GM10248 (cell line): Measurements from ENCODE around the gene PTPN9.
"Not testable (repeated sequence)": the region's sequence is repeated elsewhere in the genome, so short reads cannot be mapped to it uniquely, and the experiment has no call there.

ENCODE experiments used
- CTCF ChIA-PET: fragments of 300-600 bp; sonication (Branson Sonifier 250); formaldehyde crosslinking; extraction: SDS; loops from one replicate; lab custom pipeline; 2021; ENCODE audit warnings: antibody characterized with exemption; lab: Yijun Ruan, JAX
- POLR2A ChIA-PET: fragments of 350-650 bp; sonication (Branson Sonifier 250); formaldehyde crosslinking; extraction: SDS; loops from one replicate; lab custom pipeline; 2020; ENCODE audit warnings: antibody characterized with exemption; lab: Yijun Ruan, JAX
- DNase-seq: peaks from one replicate; pipeline ENCODE4 v3.0.0; 2012; ENCODE audit errors: extremely low spot score
- TF ChIP-seq, protein P1 (sequence below): IDR thresholded peaks from 2 replicates; pipeline ENCODE4 v1.5.1; 2012; ENCODE audit warnings: mild to moderate bottlenecking, low read depth; ENCODE audit errors: extremely low read depth, missing control alignments, control extremely low read depth

Gene PTPN9

DNA sequence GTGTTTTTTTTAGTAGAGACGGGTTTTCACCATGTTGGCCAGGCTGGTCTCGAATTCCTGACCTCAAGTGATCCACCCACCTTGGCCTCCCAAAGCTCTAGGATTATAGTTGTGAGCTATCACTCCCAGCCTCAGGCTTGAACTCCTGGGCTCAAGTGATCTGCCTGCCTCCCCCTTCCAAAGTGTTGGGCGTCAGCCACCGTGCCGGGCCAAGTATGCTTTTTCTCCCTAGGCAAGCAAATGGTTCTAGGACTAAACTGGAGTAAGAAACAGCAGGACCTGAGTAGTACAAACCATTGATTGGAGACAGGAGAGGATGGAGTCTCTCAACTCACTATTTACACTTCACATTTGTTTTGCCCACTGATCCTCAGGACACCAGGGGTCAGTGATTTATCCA lies 4.6 kb upstream of the PTPN9 start:
- no peak for DNase-seq
- TF ChIP-seq, protein P1, sequence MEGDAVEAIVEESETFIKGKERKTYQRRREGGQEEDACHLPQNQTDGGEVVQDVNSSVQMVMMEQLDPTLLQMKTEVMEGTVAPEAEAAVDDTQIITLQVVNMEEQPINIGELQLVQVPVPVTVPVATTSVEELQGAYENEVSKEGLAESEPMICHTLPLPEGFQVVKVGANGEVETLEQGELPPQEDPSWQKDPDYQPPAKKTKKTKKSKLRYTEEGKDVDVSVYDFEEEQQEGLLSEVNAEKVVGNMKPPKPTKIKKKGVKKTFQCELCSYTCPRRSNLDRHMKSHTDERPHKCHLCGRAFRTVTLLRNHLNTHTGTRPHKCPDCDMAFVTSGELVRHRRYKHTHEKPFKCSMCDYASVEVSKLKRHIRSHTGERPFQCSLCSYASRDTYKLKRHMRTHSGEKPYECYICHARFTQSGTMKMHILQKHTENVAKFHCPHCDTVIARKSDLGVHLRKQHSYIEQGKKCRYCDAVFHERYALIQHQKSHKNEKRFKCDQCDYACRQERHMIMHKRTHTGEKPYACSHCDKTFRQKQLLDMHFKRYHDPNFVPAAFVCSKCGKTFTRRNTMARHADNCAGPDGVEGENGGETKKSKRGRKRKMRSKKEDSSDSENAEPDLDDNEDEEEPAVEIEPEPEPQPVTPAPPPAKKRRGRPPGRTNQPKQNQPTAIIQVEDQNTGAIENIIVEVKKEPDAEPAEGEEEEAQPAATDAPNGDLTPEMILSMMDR = no peak
- ChIA-PET CTCF (interaction anchor here (1.8 kb wide), 1 partner anchor 11 kb away, joined by 4 read pairs; no protein-coding TSS in a partner anchor), POLR2A (no interaction called here)

DNA sequence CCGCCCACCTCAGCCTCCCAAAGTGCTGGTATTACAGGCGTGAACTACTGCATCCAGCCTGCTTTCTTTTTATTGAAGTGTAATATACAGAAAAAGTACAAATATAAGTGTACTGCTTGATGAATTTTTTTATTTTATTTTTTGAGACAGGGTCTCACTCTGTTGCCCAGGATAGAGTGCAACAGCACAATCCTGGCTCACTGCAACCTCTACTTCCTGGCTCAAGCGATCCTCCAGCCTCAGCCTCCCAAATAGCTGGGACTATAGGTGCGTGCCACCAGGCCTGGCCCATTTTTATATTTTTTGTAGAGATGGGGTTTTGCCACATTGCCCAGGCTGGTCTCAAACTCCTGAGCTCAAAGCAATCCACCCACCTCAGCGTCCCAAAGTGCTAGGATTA lies 3.8 kb upstream of the PTPN9 start:
- CTCF ChIA-PET = interaction anchor here (1.2 to 1.8 kb wide), 2 partner anchors 10 to 14 kb away, joined by 3 to 4 read pairs; no protein-coding TSS in a partner anchor
- DNase-seq, POLR2A ChIA-PET: not testable (repeated sequence)

DNA sequence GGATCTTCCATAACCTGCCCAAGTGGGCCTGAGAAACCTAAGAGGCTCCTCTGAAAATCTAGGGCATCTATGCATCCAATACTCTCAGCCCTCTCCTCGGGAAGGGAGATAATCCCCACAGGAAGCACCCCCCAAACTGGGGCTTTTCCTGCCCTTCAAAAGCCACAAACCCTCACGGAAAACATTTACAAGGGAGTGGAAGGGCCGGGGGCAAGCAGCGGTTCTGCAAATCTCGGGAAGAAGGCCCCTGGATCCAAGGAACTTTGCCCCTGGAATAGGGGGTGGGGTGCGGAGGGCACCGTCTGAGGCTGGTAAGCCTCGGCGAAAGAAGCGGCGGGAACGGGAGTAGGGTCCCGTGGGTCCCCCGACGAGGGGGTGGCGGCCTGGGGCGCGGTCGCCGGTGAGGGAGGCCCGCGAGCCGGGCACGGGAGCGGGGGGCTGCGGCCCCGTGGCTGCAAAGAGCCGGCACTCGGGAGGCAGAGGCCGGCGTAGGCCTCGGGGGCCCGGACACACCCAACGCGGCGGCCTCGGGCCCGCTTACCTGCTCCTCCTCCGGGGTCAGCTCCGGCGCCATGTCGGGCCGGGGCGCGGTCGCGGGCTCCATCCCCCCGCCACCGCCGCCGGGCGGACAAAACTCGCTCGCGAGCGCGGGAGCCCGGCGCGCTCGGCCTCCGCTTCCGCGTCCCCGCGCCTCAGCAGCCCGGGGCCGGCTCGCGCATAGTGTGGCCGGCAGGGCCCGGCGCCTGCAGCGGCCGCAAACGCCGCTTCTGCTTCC lies 755 bp downstream of the PTPN9 start:
- ChIA-PET CTCF (interaction anchor here (0.6 to 3.2 kb wide), 12 partner anchors 8 to 211 kb away, joined by 3 to 10 read pairs (median 3); no protein-coding TSS in a partner anchor), POLR2A (interaction anchor here (0.8 to 1.2 kb wide), 2 partner anchors 127 to 211 kb away, joined by 5 to 9 read pairs; partner anchors contain the start of gene SIN3A)
- DNase-seq = peak; percentile 65
- TF ChIP-seq, protein P1 = no peak

DNA sequence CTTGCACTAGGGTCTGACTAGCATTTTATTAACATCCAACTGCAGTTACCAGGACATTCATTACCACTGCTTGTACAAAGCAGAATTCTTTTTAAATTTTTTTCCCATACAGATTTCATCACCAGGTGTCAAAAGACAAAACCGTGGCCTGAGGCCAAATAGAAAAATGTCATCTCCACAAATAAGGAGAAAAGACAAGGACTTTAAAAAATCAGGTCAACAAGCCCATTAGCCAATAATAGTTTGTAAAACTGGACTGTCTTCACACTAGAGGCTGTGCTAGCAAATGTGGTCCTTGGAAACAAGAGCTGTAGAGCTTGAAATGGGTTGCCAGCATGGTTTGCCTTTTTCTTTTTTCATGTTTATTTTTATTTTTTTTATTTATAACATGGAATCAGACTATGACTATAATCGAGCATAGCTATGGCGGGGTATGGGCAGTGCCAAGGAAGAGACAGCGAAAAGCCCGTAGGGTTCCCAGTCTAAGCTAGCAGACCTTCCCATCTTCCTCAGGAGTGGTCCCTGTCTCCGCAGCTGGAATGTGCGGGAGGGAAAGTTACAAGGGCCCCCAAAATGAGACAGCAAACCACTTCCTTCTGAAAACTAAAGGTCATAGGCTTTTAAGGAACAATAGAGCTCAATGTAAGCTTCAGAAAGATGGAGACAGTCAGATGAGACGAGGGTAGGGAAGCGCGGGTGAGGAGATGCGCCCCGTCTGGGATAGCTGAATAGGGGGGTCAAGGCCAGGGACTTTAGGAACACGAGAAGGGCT lies 1.5 kb downstream of the PTPN9 start:
- ChIA-PET POLR2A (no interaction called here), CTCF (interaction anchor here (0.6 to 1.3 kb wide), 7 partner anchors 8 to 210 kb away, joined by 3 to 8 read pairs (median 3); partner anchors contain the start of gene IMP3)
- DNase-seq = no peak
- TF ChIP-seq, protein P1 = no peak

DNA sequence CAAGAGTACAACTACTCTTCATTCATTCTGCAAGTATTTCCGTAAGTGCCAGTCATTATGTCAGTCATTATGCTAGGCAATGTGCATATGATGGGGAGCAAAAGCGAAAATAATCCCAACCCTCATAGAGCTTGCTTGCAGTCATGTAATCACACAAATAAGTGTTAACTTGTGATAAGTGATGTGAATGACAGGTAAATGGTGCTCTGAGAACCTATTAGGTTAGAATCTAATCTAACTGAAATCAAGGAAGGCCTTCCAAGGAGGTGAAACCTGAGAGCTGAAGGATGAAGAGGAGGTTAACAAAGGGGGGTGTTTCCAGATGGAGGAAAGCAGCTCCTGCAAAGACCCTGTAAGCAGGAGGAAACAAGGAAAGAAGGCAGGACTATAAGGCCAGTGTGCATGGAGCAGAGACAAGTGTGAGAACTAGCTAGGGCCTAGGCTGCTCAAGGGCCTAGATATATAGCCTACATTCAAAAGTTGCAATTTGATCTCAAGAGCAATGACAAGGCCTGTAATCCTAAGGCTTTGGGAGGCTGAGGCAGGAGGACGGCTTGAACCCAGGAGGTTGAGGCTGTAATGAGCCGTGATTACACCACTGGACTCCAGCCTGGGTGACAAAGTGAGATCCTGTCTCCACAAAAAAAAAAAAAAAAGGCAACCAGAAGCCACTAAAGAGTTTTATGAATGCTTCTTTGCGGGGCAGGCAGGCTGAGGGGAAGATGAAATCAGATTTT lies 5.3 kb downstream of the PTPN9 start:
- ChIA-PET CTCF (interaction anchor here (1.0 to 2.3 kb wide), 2 partner anchors 9 to 23 kb away, joined by 3 to 4 read pairs; no protein-coding TSS in a partner anchor), POLR2A (no interaction called here)
- TF ChIP-seq, protein P1 = no peak
- DNase-seq = no peak

DNA sequence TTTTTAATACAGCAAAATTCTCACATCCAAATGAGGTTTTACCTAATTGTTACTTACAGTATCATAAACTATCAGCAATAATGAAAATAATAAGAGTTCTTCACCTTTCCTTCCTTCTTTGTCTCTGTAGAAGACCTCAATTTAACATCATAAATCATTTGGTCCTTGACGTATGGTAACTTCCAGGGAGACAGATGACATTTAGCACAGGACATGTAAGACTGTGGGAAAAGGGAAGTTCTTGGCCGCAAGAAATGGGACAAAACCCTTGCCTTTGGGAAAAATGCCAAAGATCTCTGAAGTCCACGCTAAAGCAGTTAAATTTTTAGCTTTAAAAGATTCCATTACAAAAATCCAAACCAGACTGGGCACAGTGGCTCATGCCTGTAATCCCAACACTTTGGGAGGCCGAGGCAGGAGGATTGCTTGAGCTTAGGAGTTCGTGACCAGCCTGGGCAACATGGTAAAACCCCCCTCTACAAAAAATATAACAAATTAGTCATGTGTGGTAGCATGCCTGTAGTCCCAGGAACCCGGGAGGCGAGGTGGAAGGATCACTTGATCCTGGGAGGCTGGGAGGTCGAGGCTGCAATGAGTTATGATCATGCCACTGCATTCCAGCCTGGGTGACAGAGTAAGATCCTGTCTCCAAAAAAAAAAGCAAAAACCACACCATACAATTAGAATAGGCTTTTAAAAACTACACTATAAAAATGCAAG lies 8.8 kb downstream of the PTPN9 start:
- TF ChIP-seq, protein P1 = no peak
- CTCF ChIA-PET = interaction anchor here (1.2 kb wide), 2 partner anchors 9 to 202 kb away, joined by 4 to 5 read pairs; partner anchors contain the start of genes MAN2C1 and PTPN9
- POLR2A ChIA-PET = no interaction called here

More for the DNA sequence above, 8.8 kb downstream of the PTPN9 start:
- DNase-seq = no peak
